ENCODE data around the gene S100A16.

S100A16 gene

DNA sequence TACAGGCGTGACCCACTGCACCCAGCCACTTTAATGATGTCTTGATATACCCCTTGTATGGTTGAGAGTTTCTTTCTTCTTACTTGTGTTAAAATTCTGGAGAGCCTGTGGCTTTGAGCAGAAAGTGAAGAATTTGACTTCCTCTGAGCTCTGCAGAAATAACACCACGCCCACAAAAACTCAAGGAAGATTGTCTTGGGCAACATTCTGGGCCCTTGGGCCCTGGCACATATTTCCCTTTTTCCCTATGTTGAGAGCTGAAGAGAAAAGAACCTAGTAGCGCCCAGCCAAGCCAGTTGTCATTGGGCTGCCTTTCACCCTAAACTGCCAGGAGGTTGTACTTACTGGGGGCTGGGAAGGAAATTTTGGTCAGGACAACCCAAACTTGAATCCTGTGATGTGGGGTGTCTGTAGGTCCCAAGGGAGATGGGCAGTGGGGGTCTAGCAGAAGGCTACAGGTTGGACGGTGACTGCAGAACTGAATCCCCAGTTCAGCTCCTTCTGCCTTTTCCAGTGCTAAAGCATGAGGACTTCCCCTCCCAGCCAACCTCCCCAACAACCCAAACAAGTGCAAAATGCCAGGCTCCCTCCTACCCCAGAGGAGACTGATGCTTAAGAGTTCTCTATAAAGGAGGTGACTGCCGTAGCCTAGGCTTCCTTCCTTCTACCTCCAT lies 33.9 kb upstream of the S100A16 start:
- TF ChIP-seq GATA2 (IDR thresholded peaks at IDR 0.05; ENCODE audit: low read depth, low read length) (no peak), GATA3 (IDR thresholded peaks at IDR 0.05; ENCODE audit: low read depth, low read length) (no peak)

DNA sequence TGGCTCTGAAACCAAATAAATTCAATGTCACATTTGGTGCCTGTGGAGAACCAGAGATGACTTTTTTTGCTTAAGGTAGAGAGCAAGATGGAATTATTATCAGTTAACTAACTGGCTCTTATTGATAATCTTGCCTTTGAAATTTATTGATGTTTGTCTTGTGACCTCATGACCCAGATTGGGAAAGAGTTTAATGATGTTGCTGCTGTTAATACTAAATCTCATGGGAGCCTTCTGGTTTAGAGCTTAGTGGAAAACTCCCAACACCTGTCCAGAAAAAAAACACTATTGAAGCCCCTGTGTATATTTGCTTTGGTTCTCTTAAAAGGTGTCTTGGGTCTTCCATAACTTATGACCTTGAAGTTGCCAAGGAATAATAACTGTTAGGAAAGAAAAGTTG lies 30.9 kb upstream of the S100A16 start:
- TF ChIP-seq GATA2 (IDR thresholded peaks at IDR 0.05; ENCODE audit: low read depth, low read length) = no peak
- TF ChIP-seq GATA3 (IDR thresholded peaks at IDR 0.05; ENCODE audit: low read depth, low read length) = no peak

DNA sequence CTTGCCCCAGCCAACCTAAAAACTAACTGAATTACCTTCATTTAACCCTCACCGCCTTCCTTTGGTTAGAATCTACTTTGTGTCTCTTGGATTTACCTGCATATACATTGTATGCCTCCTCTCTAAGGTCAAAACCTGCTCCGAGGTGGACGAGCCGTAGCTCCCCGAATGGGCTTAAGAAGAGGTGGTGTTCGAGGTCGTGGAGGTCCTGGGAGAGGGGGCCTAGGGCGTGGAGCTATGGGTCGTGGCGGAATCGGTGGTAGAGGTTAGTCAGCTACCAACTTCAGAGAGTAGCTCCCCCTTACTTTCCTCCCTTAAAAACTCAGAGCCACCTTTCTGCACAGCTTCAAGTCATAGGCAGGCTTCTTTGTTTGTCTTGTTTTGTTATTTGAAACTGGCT lies 30.2 kb upstream of the S100A16 start:
- TF ChIP-seq GATA3 (IDR thresholded peaks at IDR 0.05; ENCODE audit: low read depth, low read length) (no peak), GATA2 (IDR thresholded peaks at IDR 0.05; ENCODE audit: low read depth, low read length) (no peak)

DNA sequence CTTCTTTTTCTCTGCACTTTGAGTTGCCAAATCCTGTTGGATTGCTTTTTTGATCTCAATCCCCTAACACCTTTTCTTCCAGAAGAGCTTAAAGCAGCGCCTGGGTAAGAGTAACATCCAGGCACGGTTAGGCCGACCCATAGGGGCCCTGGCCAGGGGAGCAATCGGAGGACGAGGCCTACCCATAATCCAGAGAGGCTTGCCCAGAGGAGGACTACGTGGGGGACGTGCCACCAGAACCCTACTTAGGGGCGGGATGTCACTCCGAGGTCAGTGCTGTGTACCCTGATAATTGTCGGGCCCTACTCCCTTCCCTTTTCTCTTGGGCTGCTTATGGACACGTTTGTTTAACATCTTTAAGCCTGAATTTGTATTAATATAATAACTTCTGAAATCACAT lies 29.2 kb upstream of the S100A16 start:
- TF ChIP-seq GATA3 (IDR thresholded peaks at IDR 0.05; ENCODE audit: low read depth, low read length) = no peak
- no peak for TF ChIP-seq GATA2 (IDR thresholded peaks at IDR 0.05; ENCODE audit: low read depth, low read length)

DNA sequence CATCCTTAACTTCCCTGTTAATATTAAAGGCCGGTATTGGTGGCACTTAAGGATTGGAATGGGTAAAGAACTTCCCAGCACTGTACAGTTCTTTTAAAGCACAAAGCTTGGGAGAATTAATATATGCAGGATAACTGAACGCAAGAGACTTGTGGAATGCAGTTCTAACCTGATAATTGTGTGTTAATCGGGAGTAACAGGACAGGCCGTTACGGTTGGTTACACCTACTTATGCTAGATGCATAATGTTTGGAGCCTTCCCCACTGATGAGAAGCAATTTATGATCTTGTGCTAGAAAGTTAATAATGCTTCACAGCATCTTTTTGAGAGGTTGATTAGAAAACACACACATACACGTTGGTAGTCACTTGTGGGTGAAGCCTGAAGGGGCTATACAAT lies 27.9 kb upstream of the S100A16 start:
- TF ChIP-seq GATA3 (IDR thresholded peaks at IDR 0.05; ENCODE audit: low read depth, low read length) (no peak), GATA2 (IDR thresholded peaks at IDR 0.05; ENCODE audit: low read depth, low read length) (no peak)

DNA sequence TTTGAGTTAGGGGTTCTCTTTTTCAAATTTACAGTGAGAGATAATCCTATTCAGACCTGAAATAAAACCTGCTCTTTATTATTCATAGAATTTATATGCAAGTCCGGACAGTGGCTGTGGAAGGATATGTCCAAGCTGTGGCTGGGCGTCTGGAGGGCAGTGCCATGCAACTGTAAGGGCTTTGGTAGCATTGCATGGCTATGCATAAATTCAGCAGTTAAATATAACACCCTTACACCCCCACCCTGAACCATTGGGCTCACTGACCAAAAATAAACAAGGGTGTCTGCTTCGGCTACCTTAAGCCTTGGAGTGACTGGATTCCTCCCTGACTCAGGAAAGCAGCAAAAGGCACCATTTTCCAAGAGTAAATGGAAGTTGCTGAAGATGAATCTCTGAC lies 26.3 kb upstream of the S100A16 start:
- TF ChIP-seq GATA3 (IDR thresholded peaks at IDR 0.05; ENCODE audit: low read depth, low read length) (no peak), GATA2 (IDR thresholded peaks at IDR 0.05; ENCODE audit: low read depth, low read length) (no peak)

DNA sequence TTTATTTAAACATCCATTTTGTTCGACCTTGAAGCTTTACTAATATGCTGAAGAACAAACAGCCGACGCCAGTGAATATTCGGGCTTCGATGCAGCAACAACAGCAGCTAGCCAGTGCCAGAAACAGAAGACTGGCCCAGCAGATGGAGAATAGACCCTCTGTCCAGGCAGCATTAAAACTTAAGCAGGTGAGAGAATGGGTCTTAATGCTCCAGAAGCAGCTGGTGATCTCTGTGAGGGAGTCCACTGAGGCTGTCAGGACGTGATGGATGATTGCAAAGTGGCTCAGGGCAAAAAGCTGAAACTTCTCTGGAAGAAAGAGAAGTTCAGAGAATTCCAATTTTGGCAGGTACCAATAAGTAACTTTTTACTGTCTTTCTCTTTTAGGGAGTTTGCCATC lies 25.3 kb upstream of the S100A16 start:
- no peak for TF ChIP-seq GATA3 (IDR thresholded peaks at IDR 0.05; ENCODE audit: low read depth, low read length)
- no peak for TF ChIP-seq GATA2 (IDR thresholded peaks at IDR 0.05; ENCODE audit: low read depth, low read length)

DNA sequence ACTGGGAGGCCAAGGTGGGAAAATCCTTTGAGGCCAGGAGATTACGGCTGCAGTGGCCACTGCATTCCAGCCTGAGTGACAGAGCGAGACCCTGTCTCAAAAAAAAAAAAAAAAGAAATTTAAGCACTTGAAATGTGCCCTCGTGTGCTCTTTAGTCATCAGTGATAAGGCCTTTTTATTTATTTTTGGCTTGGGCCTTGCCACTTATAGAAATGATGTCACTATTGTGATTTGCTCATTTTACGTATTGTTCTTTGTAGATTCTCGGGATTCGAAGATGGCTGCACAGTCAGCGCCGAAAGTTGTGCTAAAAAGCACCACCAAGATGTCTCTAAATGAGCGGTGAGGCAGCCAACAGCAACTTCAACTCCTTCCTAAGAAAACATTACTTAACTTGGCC lies 23.4 kb upstream of the S100A16 start:
- TF ChIP-seq GATA3 (IDR thresholded peaks at IDR 0.05; ENCODE audit: low read depth, low read length) (no peak), GATA2 (IDR thresholded peaks at IDR 0.05; ENCODE audit: low read depth, low read length) (no peak)

DNA sequence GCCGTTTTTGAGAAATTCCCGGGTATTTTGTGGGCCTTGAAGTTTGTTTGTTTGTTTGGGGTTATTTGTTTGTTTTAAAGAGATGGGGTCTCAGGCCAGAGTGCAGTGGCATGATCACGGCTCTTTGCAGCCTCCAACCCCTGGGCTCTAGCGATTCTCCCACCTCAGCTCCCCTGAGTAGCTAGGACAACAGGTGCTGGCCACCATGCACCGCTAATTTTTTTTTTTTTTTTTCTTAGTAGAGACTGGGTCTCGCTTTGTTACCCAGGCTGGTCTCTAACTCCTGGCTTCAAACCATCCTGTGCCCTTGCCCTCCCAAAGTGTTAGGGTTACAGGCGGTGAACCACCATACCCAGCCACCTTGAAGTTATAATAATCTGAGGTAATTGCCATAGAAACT lies 22.9 kb upstream of the S100A16 start:
- TF ChIP-seq GATA2 (IDR thresholded peaks at IDR 0.05; ENCODE audit: low read depth, low read length) (no peak), GATA3 (IDR thresholded peaks at IDR 0.05; ENCODE audit: low read depth, low read length) (no peak)

DNA sequence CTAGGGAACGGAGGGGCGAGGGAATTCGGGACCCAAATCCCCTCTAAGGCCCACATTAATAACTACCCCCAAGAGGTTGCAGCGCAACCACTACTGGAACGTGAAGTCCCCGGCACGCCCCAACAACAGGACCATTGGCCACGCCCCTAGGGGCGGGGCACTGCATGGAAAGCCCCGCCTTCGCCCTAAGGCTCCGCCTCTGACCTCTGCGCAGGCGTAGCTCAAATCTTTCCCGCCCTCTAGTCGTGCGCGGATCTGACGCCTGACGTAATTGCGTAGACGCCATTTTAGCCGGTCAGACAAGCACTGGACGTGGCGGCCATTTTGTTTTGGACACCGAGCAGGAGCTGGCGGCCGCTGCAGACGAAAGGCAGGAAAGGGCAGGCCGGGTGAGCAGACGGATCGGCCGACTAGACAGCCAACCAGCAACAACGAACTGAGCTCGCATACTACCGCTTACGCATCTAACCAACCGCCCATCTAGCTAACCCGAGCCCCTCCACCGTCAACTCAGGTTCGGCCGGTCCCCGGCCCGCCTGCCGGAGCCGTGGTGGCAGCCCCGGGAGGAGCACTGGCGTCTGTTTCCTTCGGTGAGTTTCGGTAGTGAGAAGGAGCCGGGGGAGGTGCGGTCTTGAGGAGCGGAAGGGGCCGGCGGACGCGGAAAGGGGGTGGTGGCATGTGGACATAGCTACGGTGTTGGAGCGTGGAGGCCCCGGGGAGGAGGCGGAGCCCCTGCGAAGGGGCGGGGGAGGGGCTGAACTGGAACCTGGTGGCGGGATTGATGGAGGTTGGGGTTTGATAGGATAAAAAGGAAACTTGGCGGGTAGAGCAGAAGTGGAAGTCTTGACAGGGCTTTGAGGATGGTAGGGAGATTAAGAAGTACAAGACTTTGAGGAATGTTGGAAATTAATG lies 21.1 kb upstream of the S100A16 start, which contains the start of gene CHTOP:
CHTOP (plus strand) TSS at position 313 of the 912 bp plus-strand sequence. CDS start 2,523 bp downstream, outside the sequence.
- TF ChIP-seq GATA3 (IDR thresholded peaks at IDR 0.05; ENCODE audit: low read depth, low read length) = no peak
- TF ChIP-seq GATA2 (IDR thresholded peaks at IDR 0.05; ENCODE audit: low read depth, low read length) = no peak

DNA sequence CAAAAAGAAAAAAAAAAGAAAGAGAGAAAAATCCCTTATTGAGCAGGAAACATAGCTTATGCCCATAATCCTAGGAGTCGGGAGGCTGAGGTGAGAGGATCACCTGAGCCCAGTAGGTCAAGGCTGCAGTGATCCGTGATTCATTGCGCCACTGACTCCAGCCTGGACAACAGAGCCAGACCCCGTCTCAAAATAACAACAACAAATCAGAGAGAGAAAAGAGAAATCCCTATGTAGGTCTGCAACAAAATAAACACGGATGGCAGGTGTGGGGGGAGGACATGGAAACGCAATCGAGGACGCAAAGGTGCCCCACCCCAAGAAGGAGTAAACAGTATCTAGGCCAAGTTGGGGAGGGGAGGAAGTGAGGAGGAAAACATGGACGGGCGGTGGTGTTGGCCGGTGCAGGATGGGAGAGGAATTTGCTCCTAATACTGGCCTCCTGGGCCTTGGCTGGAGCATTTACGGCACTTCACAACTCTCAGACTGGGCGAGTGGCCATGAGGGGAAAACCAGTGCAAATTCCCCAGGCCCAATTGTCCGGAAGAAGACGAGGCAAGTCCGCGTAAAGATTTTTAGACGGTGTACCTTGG lies 20.3 kb upstream of the S100A16 start:
- TF ChIP-seq GATA3 (IDR thresholded peaks at IDR 0.05; ENCODE audit: low read depth, low read length) = no peak
- no peak for TF ChIP-seq GATA2 (IDR thresholded peaks at IDR 0.05; ENCODE audit: low read depth, low read length)

DNA sequence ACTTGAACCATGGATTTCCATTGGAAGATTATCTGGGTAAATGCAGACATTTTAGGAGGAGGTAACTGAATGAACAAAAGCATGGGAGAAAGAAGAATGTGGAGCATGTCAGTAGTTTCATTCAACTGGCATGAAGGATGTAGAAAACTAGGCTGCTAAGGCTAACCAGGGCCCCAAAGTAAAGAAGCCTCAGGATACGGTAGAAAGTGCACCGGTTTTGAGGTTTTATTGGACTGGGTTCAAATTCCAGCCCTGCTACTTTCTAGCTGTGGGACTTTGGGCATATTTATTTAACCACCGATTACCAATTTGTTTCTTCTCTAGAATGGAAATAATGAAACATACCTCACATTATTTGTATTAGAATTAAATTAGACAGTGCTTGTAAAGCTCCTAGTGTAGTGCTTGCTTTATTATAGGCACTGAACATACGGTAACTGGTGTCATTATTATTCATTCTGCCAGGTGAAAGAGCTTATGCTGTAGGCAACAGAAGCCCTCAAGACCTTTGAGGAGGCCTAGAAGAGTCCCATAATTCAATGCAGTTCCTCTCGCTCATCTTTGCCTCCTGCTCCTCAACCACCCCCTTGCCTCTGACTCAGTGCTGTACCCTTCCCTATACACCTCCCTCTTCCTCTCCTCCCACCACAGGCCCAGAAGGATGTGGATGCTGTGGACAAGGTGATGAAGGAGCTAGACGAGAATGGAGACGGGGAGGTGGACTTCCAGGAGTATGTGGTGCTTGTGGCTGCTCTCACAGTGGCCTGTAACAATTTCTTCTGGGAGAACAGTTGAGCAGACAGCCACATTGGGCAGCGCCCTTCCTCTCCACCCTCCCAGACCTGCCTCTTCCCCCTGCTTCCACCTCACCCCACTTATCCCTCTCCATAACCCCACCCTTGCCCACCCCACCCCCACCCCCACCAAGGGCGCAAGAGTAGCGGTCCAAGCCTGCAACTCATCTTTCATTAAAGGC lies 18.4 kb upstream of the S100A16 start:
- TF ChIP-seq GATA3 (IDR thresholded peaks at IDR 0.05; ENCODE audit: low read depth, low read length) (no peak), GATA2 (IDR thresholded peaks at IDR 0.05; ENCODE audit: low read depth, low read length) (no peak)

DNA sequence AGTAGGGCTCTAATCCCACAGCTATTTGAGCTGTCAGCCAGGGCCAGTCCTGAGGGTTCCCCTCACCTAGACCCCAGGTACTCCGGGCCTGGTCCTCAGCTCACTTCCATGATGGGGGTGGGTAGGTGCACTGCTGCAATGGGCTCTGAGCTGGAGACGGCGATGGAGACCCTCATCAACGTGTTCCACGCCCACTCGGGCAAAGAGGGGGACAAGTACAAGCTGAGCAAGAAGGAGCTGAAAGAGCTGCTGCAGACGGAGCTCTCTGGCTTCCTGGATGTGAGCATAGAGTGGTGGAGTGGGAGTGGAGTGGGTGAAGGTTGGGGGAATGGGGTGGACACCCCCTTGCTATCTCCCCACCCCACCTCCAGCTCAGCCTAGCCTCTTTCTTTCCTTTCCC lies 17.4 kb upstream of the S100A16 start:
- TF ChIP-seq GATA2 (IDR thresholded peaks at IDR 0.05; ENCODE audit: low read depth, low read length) (no peak), GATA3 (IDR thresholded peaks at IDR 0.05; ENCODE audit: low read depth, low read length) (no peak)
